ENCODE data around the gene TPGS1.

The TPGS1 gene

GRCh38 chr19:461721-462551 is 45.4 kb upstream of the TPGS1 start:
- TF ChIP-seq ZFX (IDR thresholded peaks at IDR 0.05; ENCODE audit: borderline replicate concordance) (no peak), CTCF (IDR thresholded peaks at IDR 0.05) (no peak)
- H3K27ac ChIP-seq = peak overlapping the region; percentile 72

GRCh38 chr19:463483-464207 is 43.7 kb upstream of the TPGS1 start:
- H3K27ac ChIP-seq = peak overlapping the region; percentile 27; the same call in 1 of the 2 replicates
- TF ChIP-seq ZFX (IDR thresholded peaks at IDR 0.05; ENCODE audit: borderline replicate concordance) = no peak
- TF ChIP-seq CTCF (IDR thresholded peaks at IDR 0.05) = no peak

- TF ChIP-seq CTCF (IDR thresholded peaks at IDR 0.05) (no peak), ZFX (IDR thresholded peaks at IDR 0.05; ENCODE audit: borderline replicate concordance) (no peak)
- no peak overlapping the region for H3K27ac ChIP-seq
These were observed 43.1 kb upstream of the TPGS1 start for GRCh38 chr19:464208-464545.

- TF ChIP-seq ZFX (IDR thresholded peaks at IDR 0.05; ENCODE audit: borderline replicate concordance) (no peak), CTCF (IDR thresholded peaks at IDR 0.05) (no peak)
- H3K27ac ChIP-seq = no peak overlapping the region
These were observed 42.1 kb upstream of the TPGS1 start for GRCh38 chr19:465056-465816.

GRCh38 chr19:467554-467953 is 39.7 kb upstream of the TPGS1 start:
- no peak for TF ChIP-seq CTCF (IDR thresholded peaks at IDR 0.05)
- TF ChIP-seq ZFX (IDR thresholded peaks at IDR 0.05; ENCODE audit: borderline replicate concordance) = no peak

GRCh38 chr19:468587-469256 is 38.6 kb upstream of the TPGS1 start:
- H3K27ac ChIP-seq = no peak overlapping the region
- TF ChIP-seq CTCF (IDR thresholded peaks at IDR 0.05) (no peak), ZFX (IDR thresholded peaks at IDR 0.05; ENCODE audit: borderline replicate concordance) (no peak)

More at GRCh38 chr19:467554-467953, 39.7 kb upstream of the TPGS1 start:
- no peak overlapping the region for H3K27ac ChIP-seq

Data from 22Rv1 (cell line).